Common myeloid progenitor, CD34-positive (primary cell): Measurements from ENCODE around the gene ZNF416.

Experiments
- CTCF ChIA-PET: fragments of 350-600 bp; sonication (Branson Sonifier 250); formaldehyde crosslinking; loops from one replicate; lab custom pipeline; 2021; ENCODE audit warnings: antibody characterized with exemption; lab: Charles Lee
- POLR2A ChIA-PET: fragments of 350-600 bp; sonication (Branson Sonifier 250); formaldehyde crosslinking; loops from one replicate; lab custom pipeline; 2021; ENCODE audit warnings: antibody characterized with exemption; lab: Charles Lee
- DNase-seq, 3 donors: peaks; one replicate each; pipeline versions ENCODE4 v3.0.0 to v3.0.0-alpha.2; 2013
- H3K27ac ChIP-seq, 2 experiments: 1 replicate in 1 of 2; 2 replicates in 1 of 2; pipeline ENCODE4 v1.7.0; 2013; ENCODE audit warnings: inconsistent platforms in 2 of 2, low read length in 2 of 2, mild to moderate bottlenecking in 2 of 2, low read depth in 1 of 2, moderate library complexity in 1 of 2; ENCODE audit not compliant: severe bottlenecking in 2 of 2, insufficient read depth in 1 of 2, poor library complexity in 1 of 2
- H3K27me3 ChIP-seq, 5 experiments: replicated peaks in 2 of 5; 1 replicate in 3 of 5; 2 replicates in 2 of 5; pipeline versions ENCODE4 v1.6.1 to v1.7.0; 2013; ENCODE audit warnings: low read length in 4 of 5, mild to moderate bottlenecking in 2 of 5, moderate library complexity in 2 of 5, inconsistent platforms in 1 of 5; ENCODE audit not compliant: insufficient read depth in 5 of 5, control insufficient read depth in 4 of 5
- H3K36me3 ChIP-seq, 4 experiments: 1 replicate in 2 of 4; 2 replicates in 2 of 4; pipeline versions ENCODE4 v1.6.1 to v1.7.0; 2013; ENCODE audit warnings: low read length in 3 of 4, control low read depth in 1 of 4, mild to moderate bottlenecking in 1 of 4; ENCODE audit not compliant: control insufficient read depth in 4 of 4, insufficient read depth in 4 of 4
- H3K4me1 ChIP-seq, 4 experiments: 1 replicate in 3 of 4; 2 replicates in 1 of 4; pipeline versions ENCODE4 v1.6.1 to v1.7.1; 2013; ENCODE audit warnings: low read length in 3 of 4, mild to moderate bottlenecking in 3 of 4, control low read depth in 1 of 4, inconsistent platforms in 1 of 4, moderate library complexity in 1 of 4; ENCODE audit not compliant: control insufficient read depth in 4 of 4, insufficient read depth in 4 of 4; ENCODE audit errors: control extremely low read depth in 1 of 4
- H3K4me3 ChIP-seq, 7 experiments: 1 replicate in 4 of 7; 2 replicates in 3 of 7; pipeline versions ENCODE4 v1.5.1 to v1.7.0; 2013; ENCODE audit warnings: mild to moderate bottlenecking in 7 of 7, low read length in 6 of 7, moderate library complexity in 6 of 7, inconsistent platforms in 2 of 7, low read depth in 2 of 7, control low read depth in 1 of 7; ENCODE audit not compliant: insufficient read depth in 4 of 7, control insufficient read depth in 1 of 7; ENCODE audit errors: extremely low read depth in 1 of 7
- H3K9me3 ChIP-seq, 5 experiments: 1 replicate in 4 of 5; 2 replicates in 1 of 5; pipeline versions ENCODE4 v1.6.1 to v1.7.1; 2013; ENCODE audit warnings: low read length in 4 of 5, mild to moderate bottlenecking in 2 of 5, inconsistent platforms in 1 of 5, low read depth in 1 of 5, moderate library complexity in 1 of 5; ENCODE audit not compliant: control insufficient read depth in 4 of 5, insufficient read depth in 2 of 5; ENCODE audit errors: control extremely low read depth in 1 of 5
- WGBS: methylation state at CpG from one replicate; pipeline ENCODE4 v1.1.5; 2013; ENCODE audit not compliant: insufficient coverage; 5-methylcytosine and 5-hydroxymethylcytosine counted together

ZNF416 gene

GRCh38 chr19:57559404-57560025 lies 19.2 kb downstream of the ZNF416 start, which contains the start of gene ZNF550:
Gene ZNF550, minus strand, starts transcription at chr19:57559863. Its CDS starts 181 bp downstream, at chr19:57559682.
- CTCF ChIA-PET, result no interaction called here

DNA sequence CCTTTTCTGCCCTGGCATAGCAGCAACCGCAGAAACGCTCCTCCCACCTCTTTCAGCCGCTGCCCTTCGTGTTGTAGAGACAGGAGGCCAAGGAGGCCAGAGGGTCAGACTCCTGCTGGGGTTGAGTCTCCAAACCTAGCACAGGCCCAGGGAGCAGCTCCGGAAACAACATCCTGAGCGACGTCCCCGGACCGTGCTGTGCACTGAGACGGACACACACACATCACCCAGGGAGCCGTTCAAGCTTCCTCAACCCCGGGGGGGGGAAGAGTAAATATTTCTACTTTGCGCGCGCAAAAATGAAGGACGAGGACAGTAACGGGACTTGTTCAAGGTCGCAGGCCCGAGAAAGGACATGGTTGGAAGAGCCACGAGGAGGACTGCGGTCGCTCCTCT lies 19.7 kb downstream of the ZNF416 start:
- ChIA-PET POLR2A (no interaction called here), CTCF (no interaction called here)
- DNase-seq, result peak in 2 of 3 donors; percentile 41 to 57
- WGBS, result 1% methylated on average over 17 of the region's 22 CpGs
- Histone ChIP-seq H3K4me3 (peak overlapping the region; percentile 87 to 99 (median 92)), H3K27ac (peak overlapping the region; percentile 70 to 83), H3K9me3 (peaks cover 4 to 50% (median 32%) of the 10 kb centered on the region in 5 experiments), H3K27me3 (no peaks in the 10 kb centered on the region), H3K36me3 (peaks cover 20 to 32% (median 28%) of the 10 kb centered on the region in 4 experiments), H3K4me1 (peaks cover 4 to 22% (median 15%) of the 10 kb centered on the region in 4 experiments)

More at GRCh38 chr19:57559404-57560025, 19.2 kb downstream of the ZNF416 start, which contains the start of gene ZNF550:
- H3K4me3 ChIP-seq, result peak within 1 kb of the TSS; percentile 87 to 99 (median 92)
- H3K36me3 ChIP-seq, result peaks cover 15 to 27% (median 23%) of the 10 kb centered on the region in 4 experiments
- H3K4me1 ChIP-seq, result peaks cover 4 to 22% (median 15%) of the 10 kb centered on the region in 4 experiments
- WGBS, result 0% methylated on average over 56 of the region's 56 CpGs
- peak; percentile 92 to 96 (median 95) for DNase-seq
- peaks cover under 1 to 50% (median 32%) of the 10 kb centered on the region in 5 experiments for H3K9me3 ChIP-seq
- POLR2A ChIA-PET, result interaction anchor here (0.6 kb wide), 1 partner anchor 1361 kb away, joined by 6 read pairs; no protein-coding TSS in a partner anchor
- peak within 1 kb of the TSS; percentile 70 to 83 for H3K27ac ChIP-seq
- H3K27me3 ChIP-seq, result no peaks in the 10 kb centered on the region

DNA sequence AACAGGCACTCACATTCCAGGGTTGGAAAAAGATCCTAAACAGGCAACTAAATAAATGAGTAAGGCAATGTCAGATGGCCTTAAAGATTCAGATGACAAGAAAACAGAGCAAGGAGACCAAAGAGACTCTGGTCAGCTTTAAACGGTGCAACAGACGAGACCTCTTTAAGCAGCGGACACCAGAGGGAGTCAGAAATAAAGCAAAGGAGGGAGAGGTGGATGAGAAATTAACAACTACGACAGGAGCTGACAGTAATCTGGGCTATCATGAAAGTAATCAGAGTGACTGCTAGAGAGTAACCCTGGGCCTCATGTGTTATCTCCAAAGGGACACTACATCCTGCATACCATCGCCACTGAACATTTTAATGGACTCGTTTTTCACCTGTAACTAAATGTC lies 20.2 kb downstream of the ZNF416 start:
- peak in 1 of 3 donors; percentile 23 for DNase-seq
- peaks cover 4 to 49% (median 29%) of the 10 kb centered on the region in 5 experiments for H3K9me3 ChIP-seq
- H3K27ac ChIP-seq, result peak overlapping the region in 1 of 2 experiments; percentile 83
- CTCF ChIA-PET, result interaction anchor here (0.9 kb wide), 1 partner anchor 20 kb away, joined by 3 read pairs; the partner anchor contains the start of gene ZNF416
- H3K4me3 ChIP-seq, result peak overlapping the region; percentile 87 to 99 (median 92)
- peaks cover 21 to 36% (median 33%) of the 10 kb centered on the region in 4 experiments for H3K36me3 ChIP-seq
- 69% methylated on average over 4 of the region's 6 CpGs for WGBS
- POLR2A ChIA-PET, result no interaction called here
- peaks cover 4 to 22% (median 15%) of the 10 kb centered on the region in 4 experiments for H3K4me1 ChIP-seq
- H3K27me3 ChIP-seq, result no peaks in the 10 kb centered on the region

GRCh38 chr19:57557659-57558058 lies 21.1 kb downstream of the ZNF416 start:
- ChIA-PET CTCF (interaction anchor here (0.9 kb wide), 1 partner anchor 21 kb away, joined by 3 read pairs; the partner anchor contains the start of gene ZNF416), POLR2A (interaction anchor here (0.8 kb wide), 1 partner anchor 70 kb away, joined by 3 read pairs; the partner anchor contains the start of gene ZNF419)
- Histone ChIP-seq H3K4me3 (peak overlapping the region in 1 of 7 experiments; percentile 2), H3K27ac (no peak overlapping the region), H3K36me3 (peaks cover 29 to 45% (median 41%) of the 10 kb centered on the region in 4 experiments), H3K27me3 (no peaks in the 10 kb centered on the region), H3K4me1 (peaks cover 4 to 22% (median 15%) of the 10 kb centered on the region in 4 experiments), H3K9me3 (peaks cover 7 to 45% (median 34%) of the 10 kb centered on the region in 5 experiments)
- no peak for DNase-seq
- 100% methylated on average over 2 of the region's 5 CpGs for WGBS

DNA sequence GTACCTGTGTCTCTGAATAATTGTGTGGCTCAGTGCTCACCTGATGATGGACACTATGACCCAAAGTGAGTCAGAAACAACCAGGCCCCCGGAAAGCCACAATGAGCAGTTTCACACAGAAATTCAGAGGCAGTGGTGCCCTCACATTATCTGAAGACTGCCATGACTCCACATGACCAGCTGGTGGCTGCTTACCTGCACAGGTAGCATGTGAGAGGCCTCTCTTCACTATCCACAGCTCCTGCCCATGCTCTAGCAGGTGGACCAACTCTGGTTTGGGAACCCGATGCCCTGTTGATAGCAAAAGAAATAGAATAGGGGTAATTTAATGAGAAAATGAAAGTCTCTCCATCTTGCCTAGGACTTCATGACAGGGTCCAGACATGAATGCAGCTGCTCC lies 26.3 kb downstream of the ZNF416 start:
- no peaks in the 10 kb centered on the region for H3K27me3 ChIP-seq
- peaks cover 60 to 97% (median 85%) of the 10 kb centered on the region in 4 experiments for H3K36me3 ChIP-seq
- no peak for DNase-seq
- peak overlapping the region in 1 of 7 experiments; percentile 50 for H3K4me3 ChIP-seq
- 92% methylated on average over 1 of the region's 2 CpGs for WGBS
- H3K27ac ChIP-seq, result no peak overlapping the region
- H3K4me1 ChIP-seq, result no peaks in the 10 kb centered on the region
- ChIA-PET POLR2A (no interaction called here), CTCF (no interaction called here)
- peaks cover 10 to 86% (median 67%) of the 10 kb centered on the region in 5 experiments for H3K9me3 ChIP-seq

- 100% methylated on average over 1 of the region's 1 CpG for WGBS
- peaks cover 65 to 100% (median 84%) of the 10 kb centered on the region in 4 experiments for H3K36me3 ChIP-seq
- no peak for DNase-seq
- no peaks in the 10 kb centered on the region for H3K4me1 ChIP-seq
- CTCF ChIA-PET, result no interaction called here
- POLR2A ChIA-PET, result no interaction called here
- H3K9me3 ChIP-seq, result peaks cover 23 to 97% (median 69%) of the 10 kb centered on the region in 5 experiments
- H3K27me3 ChIP-seq, result no peaks in the 10 kb centered on the region
- no peak overlapping the region for H3K27ac ChIP-seq
- H3K4me3 ChIP-seq, result peak overlapping the region in 2 of 7 experiments; percentile 9 to 34
These were observed 32.2 kb downstream of the ZNF416 start for GRCh38 chr19:57546513-57546912.
